ENCODE measurements around the gene CCDC57.
A peak's percentile ranks its signal among the peaks of the same experiment; 100 is the strongest.

The CCDC57 gene

DNA sequence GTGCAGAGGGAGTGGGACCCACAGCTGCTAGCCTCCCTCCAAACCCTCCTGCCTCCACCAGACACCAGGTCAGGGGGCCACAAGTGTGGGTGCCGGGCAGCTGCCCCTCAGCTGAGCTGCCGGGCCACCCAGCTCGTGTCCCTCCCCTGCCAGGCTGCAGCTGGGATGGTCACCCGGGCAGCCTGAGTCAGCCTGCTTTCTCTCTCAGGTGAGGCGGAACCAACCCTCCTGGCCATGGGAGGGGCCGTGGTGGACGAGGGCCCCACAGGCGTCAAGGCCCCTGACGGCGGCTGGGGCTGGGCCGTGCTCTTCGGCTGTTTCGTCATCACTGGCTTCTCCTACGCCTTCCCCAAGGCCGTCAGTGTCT is 23.1 kb upstream of the CCDC57 start:
- no peak for DNase-seq (ENCODE audit: low read depth)

DNA sequence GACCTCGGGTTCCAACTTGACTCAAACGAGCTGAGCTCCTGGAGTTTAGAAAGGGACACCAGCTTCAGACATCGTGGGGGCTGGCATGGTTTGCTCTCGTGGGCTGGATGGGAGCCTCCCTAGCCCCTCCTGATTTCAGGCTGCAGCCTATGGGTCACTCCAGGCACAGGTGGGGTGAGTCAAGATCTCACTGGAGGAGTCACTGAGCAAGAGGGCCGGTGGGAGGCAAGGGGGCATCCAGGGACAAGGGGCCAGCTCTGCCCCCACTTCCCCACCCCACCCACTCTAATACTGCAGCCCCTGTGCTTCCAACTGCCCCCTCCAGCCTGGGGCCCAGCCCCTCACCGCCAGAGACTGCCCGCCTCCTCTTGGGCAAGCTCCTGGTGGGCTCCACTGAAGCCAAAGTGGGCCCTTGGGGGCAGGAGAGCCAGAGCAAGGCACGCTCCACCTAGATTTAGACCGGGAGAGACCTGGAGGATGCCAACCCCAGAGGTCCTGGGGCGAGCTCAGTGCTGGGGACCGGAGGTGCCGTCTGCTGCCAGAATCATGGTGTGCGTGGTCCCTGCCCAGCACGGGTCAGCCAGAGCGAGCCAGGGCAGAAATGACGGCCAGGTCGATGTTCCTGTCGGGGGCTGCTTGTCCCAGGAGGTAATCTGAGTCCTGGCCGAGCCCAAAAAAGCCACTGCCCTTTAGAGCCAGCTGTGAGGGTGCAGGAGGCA is 22.6 kb upstream of the CCDC57 start:
- DNase-seq (ENCODE audit: low read depth): no peak

DNA sequence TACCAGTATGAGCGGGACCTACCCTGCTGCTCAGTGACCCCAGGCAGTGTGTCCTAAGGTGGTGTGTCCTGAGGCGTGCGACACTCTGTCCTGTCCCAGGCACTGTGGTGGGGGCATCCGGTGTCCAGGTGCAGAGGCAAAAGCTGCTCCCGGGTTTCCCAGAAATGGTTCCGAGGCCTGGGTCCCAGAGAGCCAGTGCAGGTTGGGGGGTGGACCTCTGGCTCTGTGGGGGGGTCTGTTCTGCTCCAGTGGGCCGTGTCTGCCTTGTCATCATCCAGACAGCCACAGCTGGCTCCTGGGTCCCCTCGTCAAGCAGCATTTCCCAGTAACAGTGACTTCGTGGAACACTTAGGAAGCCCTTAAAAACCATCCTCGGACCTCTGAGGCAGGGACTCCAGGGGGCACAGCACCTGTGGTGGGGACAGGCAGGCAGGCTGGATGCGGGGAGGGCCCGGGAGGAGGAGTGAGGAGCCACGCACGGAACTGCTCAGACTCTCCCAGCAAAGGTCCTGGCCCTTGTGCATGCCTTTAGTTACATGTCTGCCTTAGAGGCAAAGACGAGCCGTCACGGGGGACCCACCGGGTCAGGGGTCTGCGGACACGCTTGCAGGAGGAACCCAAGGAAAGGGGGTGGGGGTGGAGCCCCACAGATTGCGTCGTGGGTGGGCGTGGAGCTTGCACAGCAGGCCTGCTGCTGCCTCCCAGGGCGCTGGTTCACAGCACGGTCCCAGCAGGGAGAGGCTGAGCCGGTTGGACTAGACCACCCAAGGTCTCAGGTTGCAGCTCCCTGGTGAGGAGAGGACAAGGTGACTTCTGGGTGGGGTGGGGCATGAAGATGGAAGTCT is 21.8 kb upstream of the CCDC57 start:
- no peak for DNase-seq (ENCODE audit: low read depth)

DNA sequence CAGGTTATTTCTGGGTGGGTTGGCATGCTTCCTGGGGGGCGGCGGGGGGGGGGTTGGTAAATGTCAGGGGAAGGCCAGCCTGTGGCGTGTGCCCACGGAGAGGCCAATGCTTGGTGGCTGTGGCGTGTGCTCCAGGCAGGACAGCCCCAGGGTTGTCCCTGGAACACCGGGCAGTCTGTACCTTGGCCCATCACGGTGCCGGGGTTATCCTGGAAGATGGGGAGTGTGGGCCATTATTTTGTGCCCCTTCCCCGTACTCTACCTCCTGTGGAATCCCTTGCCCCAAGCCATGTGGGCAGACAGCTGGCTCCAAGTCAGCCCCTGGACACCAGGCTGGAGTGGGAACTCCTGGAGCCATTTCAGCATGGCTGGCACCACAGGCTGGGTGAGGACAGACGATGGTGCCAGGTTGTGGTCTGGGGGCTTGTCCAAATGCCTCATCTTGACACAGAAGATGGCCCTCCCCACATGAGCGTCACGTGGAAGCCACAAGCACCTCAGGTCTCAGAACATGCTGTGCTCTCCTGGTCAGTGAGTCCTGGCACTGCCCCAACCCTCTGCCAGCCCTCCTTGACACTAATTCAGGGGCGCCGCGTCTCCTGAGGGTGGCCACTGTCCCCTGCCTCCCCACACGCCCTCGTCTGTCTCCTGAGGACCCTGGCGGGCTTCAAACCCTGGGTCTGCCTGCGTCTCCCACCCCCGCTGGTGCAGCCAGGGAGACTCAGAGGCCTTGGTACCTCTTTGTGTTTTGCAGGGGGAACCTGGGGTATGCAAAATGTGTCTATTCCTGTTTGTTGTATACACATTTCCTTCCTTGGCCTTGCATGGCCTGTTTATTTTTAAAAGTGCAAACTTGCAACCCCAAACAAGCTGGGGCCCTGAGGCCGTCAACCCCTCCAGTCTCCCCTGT is 20.5 kb upstream of the CCDC57 start:
- no peak for DNase-seq (ENCODE audit: low read depth)

GRCh38 chr17:82232322-82232820 is 19.7 kb upstream of the CCDC57 start:
- DNase-seq (ENCODE audit: low read depth): no peak

DNA sequence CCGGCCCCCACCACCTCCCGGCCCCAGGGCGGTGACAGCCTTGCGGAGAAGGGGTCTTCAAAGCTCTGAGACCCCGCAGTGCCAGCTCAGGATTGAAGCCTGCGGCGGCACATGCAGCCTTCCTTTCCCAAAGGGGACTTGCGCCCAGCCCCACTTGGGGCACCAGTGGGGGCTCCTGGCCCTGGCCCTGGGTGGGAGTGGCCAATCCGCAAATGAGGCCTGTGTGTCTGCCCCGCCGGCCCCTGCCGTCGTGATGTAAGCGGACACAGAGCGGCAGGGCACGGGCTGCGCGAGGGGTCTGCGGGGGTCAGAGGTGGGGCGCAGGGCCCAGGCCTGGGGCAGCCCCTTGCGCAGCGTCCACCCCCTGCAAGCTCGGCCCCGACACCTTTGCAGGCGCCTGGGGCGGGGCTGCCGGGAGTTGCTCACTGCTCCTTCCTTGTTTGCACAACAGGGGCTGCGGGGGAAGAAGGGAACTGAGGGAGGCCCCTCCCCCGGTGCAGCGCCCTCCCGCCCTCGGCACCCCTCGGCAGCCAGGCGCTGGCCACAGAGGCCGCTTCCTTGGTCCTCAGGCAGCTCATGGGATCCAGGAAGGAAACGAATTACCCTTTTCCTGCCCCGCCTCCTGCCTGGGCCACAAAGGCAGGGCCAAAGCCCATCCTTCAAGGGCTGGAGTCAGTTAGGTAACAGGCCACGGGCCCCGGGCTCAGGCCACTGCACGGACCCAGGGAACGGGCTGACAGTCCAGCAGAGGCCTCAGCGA is 19.1 kb upstream of the CCDC57 start:
- DNase-seq (ENCODE audit: low read depth): peak; percentile 72

GRCh38 chr17:82231312-82231561 is 18.6 kb upstream of the CCDC57 start:
- no peak for DNase-seq (ENCODE audit: low read depth)

DNA sequence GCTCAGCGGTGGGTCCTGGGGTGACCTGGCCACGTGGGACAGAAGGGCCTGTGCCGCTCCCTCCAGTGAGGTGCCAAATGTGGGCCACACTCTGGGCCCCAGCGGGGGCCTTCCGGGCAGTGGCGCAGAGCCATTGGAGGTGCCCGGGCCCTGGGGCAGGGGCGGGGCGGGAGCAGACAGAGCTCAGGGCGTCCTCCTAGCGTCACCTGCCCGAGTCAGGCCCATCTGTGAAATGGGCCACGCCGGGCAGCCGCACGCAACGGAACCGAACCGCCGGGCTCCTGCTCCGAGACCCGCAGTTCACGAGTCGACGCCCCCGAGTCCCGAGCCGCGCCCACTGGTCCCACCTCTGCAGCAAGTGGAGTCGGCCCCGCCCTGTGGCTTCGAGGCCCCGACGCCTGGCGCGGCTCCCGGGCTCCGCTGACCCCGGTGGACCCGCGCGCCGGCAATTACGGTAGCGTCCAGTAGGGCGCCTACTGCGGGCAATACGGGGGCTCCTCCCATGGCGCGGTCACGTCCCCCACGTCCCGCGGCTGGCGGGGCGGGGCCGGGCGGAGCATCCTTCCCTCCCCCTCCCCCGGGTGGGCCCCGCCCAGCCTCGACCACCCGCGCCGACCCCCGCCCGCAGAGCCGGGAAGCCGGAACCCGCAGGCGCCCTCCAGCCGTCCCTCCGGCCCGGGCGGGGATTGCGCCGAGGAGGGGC is 18.1 kb upstream of the CCDC57 start:
- DNase-seq (ENCODE audit: low read depth): peak; percentile 90

GRCh38 chr17:82229698-82230608 is 17.3 kb upstream of the CCDC57 start:
- DNase-seq (ENCODE audit: low read depth): no peak

DNA sequence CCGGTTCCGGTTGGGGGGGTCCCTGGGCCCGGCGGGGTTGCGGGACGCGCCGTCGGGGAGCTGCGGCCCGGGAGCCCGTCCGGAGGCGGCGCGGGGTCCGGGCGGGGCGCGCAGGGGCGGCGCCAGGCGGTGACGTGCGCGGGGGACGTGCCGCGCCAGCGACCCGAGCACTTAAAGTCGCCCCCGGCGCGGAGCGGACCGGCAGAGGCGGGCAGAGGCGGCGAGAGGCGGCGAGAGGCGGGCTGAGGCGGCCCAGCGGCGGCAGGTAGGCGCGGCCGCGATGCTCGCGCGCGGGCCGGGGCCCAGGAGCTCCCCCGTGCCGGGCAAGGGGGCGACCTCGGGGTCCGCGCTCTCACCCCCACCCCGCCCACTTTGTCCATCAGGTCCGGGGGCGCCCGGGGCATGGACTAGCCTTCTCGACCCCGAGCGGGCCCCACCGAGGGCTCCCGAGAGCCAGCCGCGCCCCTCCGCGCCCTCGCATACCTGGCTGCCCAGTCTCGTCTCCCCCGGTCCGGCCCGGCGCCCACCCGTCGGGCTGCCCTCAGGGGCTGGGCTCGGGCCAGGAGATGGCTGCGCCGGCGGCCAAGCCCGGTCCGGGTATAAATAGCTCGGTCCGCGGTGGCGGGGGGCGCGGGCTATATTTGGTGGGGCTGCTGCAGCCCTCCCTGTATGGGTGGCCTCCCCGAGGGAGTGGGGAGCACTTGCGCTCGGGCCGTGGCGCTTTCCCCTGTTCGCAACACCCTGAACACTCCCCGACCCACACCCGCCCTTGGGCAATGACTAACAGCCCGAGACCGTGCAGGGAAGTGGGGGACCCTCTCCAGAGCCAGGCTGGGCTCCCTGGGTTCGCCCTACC is 16.4 kb upstream of the CCDC57 start, which contains the start of gene SLC16A3:
TSS of gene SLC16A3 (plus strand) at position 201 of the 856 bp plus-strand sequence. CDS start 6,967 bp downstream, outside the sequence.
- peak; percentile 77 for DNase-seq (ENCODE audit: low read depth)

DNA sequence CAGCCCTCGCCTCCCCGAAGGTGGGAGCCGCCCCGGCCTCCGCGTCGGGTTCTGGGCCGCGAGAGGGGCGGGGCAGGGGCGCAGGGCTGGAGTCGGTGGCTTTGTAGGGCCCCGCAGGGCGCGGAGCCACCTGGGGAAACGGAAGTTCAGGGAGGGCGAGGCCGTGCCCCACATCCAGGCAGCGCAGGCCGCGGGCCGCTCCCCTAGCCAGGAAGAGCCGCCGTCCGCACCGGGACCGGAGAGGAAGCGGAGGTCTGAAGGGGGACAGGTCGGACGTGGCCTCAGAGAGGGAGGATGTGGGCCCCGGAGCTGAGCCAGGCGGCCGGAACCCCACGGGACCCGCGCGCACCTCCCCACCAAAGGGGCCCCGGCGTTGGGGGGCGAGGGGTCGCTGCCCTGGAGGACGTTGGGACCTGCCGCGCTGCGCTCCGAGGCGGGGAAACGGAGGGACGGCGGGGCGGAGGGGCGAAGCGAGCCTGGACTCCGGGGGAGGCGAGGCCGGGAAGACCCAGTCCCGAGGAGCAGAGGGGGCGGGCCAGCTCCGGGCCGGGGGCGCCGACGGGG is 15.7 kb upstream of the CCDC57 start:
- no peak for DNase-seq (ENCODE audit: low read depth)

GRCh38 chr17:82227629-82228277 is 15.1 kb upstream of the CCDC57 start:
- no peak for DNase-seq (ENCODE audit: low read depth)

GRCh38 chr17:82226809-82227628 is 14.4 kb upstream of the CCDC57 start:
- DNase-seq (ENCODE audit: low read depth): no peak

- no peak for DNase-seq (ENCODE audit: low read depth)
Observed at GRCh38 chr17:82226146-82226808, 13.6 kb upstream of the CCDC57 start.

- DNase-seq (ENCODE audit: low read depth): no peak
Observed at GRCh38 chr17:82225368-82226029, 12.9 kb upstream of the CCDC57 start.

DNA sequence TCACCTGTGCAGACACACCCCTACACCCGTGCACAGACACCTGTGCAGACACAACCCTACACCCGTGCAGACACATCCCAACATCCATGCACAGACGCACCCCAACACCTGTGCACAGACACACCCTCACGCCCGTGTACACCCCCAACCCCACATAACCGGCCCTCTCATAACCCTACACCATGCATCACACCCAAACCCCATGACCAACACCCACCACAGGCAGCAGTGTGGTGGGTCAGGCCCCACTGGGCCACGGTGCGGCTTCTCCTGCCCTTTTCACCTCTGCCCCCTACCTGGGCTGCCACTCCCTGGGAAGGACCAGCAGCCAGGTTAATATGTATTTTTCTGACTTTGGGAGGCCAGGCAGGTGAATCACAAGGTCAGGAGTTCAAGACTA is 12.0 kb upstream of the CCDC57 start:
- DNase-seq (ENCODE audit: low read depth): no peak

Measured in iris pigment epithelial cell (primary cell).